Measurements from ENCODE around the gene TAS2R13.

The TAS2R13 gene

GRCh38 chr12:10909462-10909861 is at the start of gene TAS2R13:
Gene TAS2R13 (minus strand): TSS chr12:10909562. CDS start chr12:10909298, 264 bp downstream.
- no peaks in the 10 kb centered on the region for H4K20me1 ChIP-seq (ENCODE audit: insufficient read depth, low read length)
- no peak for TF ChIP-seq EZH2phosphoT487 (IDR thresholded peaks at IDR 0.05; ENCODE audit: low read depth)
- no peak for TF ChIP-seq CTCF (IDR thresholded peaks at IDR 0.05; ENCODE audit: low read depth, low read length)
- H3K79me2 ChIP-seq (ENCODE audit: low read length): no peaks in the 10 kb centered on the region

GRCh38 chr12:10957741-10958140 is 48.4 kb upstream of the TAS2R13 start:
- Histone ChIP-seq H3K27ac (ENCODE audit: low read length) (no peak overlapping the region), H3K4me2 (ENCODE audit: low read length) (no peak overlapping the region), H3K79me2 (ENCODE audit: low read length) (peaks cover 12% of the 10 kb centered on the region; the same call in 1 of the 2 replicates), H3K9me3 (ENCODE audit: insufficient read depth, low read length) (no peaks in the 10 kb centered on the region), H3K4me3 (ENCODE audit: low read length) (no peak overlapping the region), H3K4me1 (ENCODE audit: low read length) (peaks cover 8% of the 10 kb centered on the region), H2AFZ (ENCODE audit: low read depth, low read length) (no peak overlapping the region), H3K27me3 (ENCODE audit: low read depth, low read length) (no peaks in the 10 kb centered on the region), H3K36me3 (replicated peaks; ENCODE audit: low read depth, low read length) (no peaks in the 10 kb centered on the region), H4K20me1 (ENCODE audit: insufficient read depth, low read length) (peaks cover 7% of the 10 kb centered on the region; the same call in 1 of the 2 replicates), H3K9ac (ENCODE audit: low read length) (no peak overlapping the region)
- TF ChIP-seq EZH2phosphoT487 (IDR thresholded peaks at IDR 0.05; ENCODE audit: low read depth): no peak
- no peak for TF ChIP-seq CTCF (IDR thresholded peaks at IDR 0.05; ENCODE audit: low read depth, low read length)

More at GRCh38 chr12:10909462-10909861, at the start of gene TAS2R13:
- no peak within 1 kb of the TSS for H3K4me3 ChIP-seq (ENCODE audit: low read length)
- H3K4me1 ChIP-seq (ENCODE audit: low read length): no peaks in the 10 kb centered on the region
- no peaks in the 10 kb centered on the region for H3K9me3 ChIP-seq (ENCODE audit: insufficient read depth, low read length)
- H3K27ac ChIP-seq (ENCODE audit: low read length): no peak within 1 kb of the TSS
- H3K36me3 ChIP-seq (replicated peaks; ENCODE audit: low read depth, low read length): peaks cover 3% of the 10 kb centered on the region
- H2AFZ ChIP-seq (ENCODE audit: low read depth, low read length): no peak within 1 kb of the TSS
- no peaks in the 10 kb centered on the region for H3K27me3 ChIP-seq (ENCODE audit: low read depth, low read length)
- no peak within 1 kb of the TSS for H3K4me2 ChIP-seq (ENCODE audit: low read length)
- no peak within 1 kb of the TSS for H3K9ac ChIP-seq (ENCODE audit: low read length)

GRCh38 chr12:10956085-10956484 is 46.7 kb upstream of the TAS2R13 start:
- Histone ChIP-seq H3K27ac (ENCODE audit: low read length) (no peak overlapping the region), H3K36me3 (replicated peaks; ENCODE audit: low read depth, low read length) (no peaks in the 10 kb centered on the region), H3K27me3 (ENCODE audit: low read depth, low read length) (no peaks in the 10 kb centered on the region), H3K4me2 (ENCODE audit: low read length) (no peak overlapping the region), H4K20me1 (ENCODE audit: insufficient read depth, low read length) (peaks cover 7% of the 10 kb centered on the region; the same call in 1 of the 2 replicates), H3K9ac (ENCODE audit: low read length) (no peak overlapping the region), H2AFZ (ENCODE audit: low read depth, low read length) (no peak overlapping the region), H3K4me3 (ENCODE audit: low read length) (no peak overlapping the region), H3K9me3 (ENCODE audit: insufficient read depth, low read length) (no peaks in the 10 kb centered on the region), H3K4me1 (ENCODE audit: low read length) (peaks cover 8% of the 10 kb centered on the region), H3K79me2 (ENCODE audit: low read length) (peaks cover 12% of the 10 kb centered on the region; the same call in 1 of the 2 replicates)
- TF ChIP-seq CTCF (IDR thresholded peaks at IDR 0.05; ENCODE audit: low read depth, low read length): no peak

GRCh38 chr12:10952645-10953044 is 43.3 kb upstream of the TAS2R13 start:
- H3K9me3 ChIP-seq (ENCODE audit: insufficient read depth, low read length): no peaks in the 10 kb centered on the region
- H3K9ac ChIP-seq (ENCODE audit: low read length): no peak overlapping the region
- H3K4me3 ChIP-seq (ENCODE audit: low read length): no peak overlapping the region
- no peaks in the 10 kb centered on the region for H3K27me3 ChIP-seq (ENCODE audit: low read depth, low read length)
- H2AFZ ChIP-seq (ENCODE audit: low read depth, low read length): no peak overlapping the region
- peaks cover 4% of the 10 kb centered on the region for H3K36me3 ChIP-seq (replicated peaks; ENCODE audit: low read depth, low read length)
- H4K20me1 ChIP-seq (ENCODE audit: insufficient read depth, low read length): peaks cover 7% of the 10 kb centered on the region; the same call in 1 of the 2 replicates
- peaks cover 8% of the 10 kb centered on the region for H3K4me1 ChIP-seq (ENCODE audit: low read length)
- H3K27ac ChIP-seq (ENCODE audit: low read length): no peak overlapping the region
- no peak overlapping the region for H3K4me2 ChIP-seq (ENCODE audit: low read length)
- TF ChIP-seq CTCF (IDR thresholded peaks at IDR 0.05; ENCODE audit: low read depth, low read length) (no peak), EZH2phosphoT487 (IDR thresholded peaks at IDR 0.05; ENCODE audit: low read depth) (no peak)
- peaks cover 12% of the 10 kb centered on the region; the same call in 1 of the 2 replicates for H3K79me2 ChIP-seq (ENCODE audit: low read length)

All from OCI-LY3 (cell line).